Left renal cortex interstitium (tissue), 4 donors: Measurements from ENCODE around the gene SEC31A. TPM values are rescaled to one million over a fixed set of nuclear protein-coding genes. Genes with fewer than 3 reads are reported as not detected.
A peak's percentile ranks its signal among the peaks of the same experiment; 100 is the strongest.

Experiments
- DNase-seq, 4 donors: peaks; one replicate each; pipeline ENCODE4 v3.0.0-alpha.2; 2013; ENCODE audit warnings: low read depth in 4 of 4, low spot score in 2 of 4, missing footprints in 1 of 4
- polyA plus RNA-seq, 4 donors: library from polyadenylated mRNA; unstranded; fragments of 120-200 nt; gene quantifications; one replicate each; pipeline ENCODE4 v1.2.1, GENCODE V29; 2013; ENCODE audit not compliant: insufficient read length in 4 of 4

The SEC31A gene
- polyA plus RNA-seq, 4 donors = 214 to 273 (median 230) TPM

DNA sequence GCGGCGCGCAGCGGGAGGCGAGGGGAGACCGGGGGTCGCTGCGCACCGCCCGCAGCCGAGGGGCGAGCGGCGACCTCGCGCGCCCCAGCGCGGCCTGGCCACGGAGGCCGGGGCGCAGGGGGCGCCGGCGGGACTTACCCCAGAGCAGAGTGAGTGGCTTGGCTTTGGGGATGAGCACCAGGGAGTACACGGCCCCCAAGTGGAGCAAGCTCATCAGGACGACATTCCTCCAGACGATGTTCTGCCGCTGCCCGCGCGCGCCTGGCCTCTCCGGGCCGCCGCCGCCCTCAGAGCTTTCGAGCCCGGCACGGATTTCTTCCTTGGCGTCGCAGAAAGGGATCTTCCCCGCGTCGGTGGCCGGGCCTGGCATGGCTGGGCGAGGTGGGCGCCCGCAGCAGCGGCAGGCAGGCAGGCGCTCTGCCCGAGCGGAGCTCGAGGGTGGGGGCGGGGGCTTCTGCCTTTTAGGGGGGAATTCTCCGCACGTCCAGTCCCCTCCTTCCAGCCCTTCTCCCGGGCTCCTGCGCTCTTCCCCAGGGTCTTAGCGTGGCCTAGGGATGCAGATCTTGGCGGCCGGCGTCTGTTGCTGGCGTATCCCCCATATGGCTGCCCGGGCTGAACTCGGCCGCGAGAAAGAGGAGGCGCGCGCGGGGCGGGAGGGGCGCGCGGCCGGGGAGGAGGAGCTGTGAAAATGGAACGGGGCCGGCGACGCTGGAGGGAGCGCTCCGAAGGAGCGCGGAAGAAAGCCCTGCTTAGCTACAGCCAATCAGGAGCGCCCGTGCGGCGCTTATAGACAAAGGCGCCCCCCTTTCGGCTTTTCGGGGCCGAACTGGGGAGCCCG, 92.6 kb downstream of the SEC31A start, which contains the start of gene SCD5:
SCD5 (minus strand) TSS at position 629 of the 838 bp plus-strand sequence; CDS start at position 370, 259 bp downstream.
- DNase-seq = peak in 2 of 4 donors; percentile 62 to 72

DNA sequence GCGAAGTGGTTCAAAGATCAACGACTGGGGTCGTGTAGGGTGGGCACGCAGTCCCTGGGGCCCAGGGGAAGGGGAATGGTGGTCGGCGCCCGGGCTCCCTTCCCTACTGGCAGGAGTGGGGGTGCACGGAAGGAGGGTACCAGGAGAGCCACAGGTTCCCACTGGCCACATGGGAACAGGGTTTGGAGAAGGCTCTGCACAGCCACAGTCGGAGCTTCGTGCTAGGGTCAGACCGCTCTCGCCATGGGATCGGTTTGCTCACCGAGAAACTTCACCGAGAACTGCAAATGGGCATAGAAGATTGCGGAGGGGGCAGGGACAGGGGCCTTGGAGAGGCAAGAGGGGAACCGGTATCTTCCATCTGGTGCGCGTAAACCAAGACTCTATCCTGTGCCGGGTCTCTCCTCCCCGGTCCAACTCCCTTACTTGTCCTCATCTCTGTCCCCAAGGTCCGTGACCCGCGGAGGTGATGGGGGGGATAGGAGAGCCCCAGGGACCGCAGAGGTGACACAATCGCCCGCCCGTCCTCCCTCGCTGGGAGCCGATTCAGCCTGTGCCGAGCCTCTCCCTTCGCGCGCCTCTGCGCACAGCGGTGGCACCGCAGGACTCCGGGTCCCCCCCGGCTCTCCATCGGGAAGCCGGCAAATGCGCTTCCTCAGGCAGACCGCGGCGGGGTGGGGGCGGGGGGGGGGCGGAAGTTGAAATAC, 93.4 kb downstream of the SEC31A start:
- peak in 2 of 4 donors; percentile 27 to 28 for DNase-seq

DNA sequence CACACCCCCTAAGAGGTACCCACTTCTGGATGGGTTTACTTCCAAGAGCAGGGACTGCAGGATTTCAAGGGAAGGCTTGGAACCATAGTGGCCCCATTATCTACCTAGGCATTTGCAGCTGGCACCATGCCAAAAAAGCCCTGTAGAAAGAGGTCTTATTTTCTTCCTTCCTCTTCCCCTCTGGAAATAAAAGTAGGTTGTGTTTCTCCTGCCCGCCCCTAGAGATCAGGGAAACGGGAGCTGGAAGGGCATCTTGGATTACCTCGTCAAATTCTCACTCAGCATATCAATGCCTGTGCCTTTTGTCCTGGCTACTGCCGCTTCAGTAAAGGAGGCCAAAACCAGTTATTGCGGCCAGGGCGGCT, 93.9 kb downstream of the SEC31A start:
- no peak for DNase-seq

DNA sequence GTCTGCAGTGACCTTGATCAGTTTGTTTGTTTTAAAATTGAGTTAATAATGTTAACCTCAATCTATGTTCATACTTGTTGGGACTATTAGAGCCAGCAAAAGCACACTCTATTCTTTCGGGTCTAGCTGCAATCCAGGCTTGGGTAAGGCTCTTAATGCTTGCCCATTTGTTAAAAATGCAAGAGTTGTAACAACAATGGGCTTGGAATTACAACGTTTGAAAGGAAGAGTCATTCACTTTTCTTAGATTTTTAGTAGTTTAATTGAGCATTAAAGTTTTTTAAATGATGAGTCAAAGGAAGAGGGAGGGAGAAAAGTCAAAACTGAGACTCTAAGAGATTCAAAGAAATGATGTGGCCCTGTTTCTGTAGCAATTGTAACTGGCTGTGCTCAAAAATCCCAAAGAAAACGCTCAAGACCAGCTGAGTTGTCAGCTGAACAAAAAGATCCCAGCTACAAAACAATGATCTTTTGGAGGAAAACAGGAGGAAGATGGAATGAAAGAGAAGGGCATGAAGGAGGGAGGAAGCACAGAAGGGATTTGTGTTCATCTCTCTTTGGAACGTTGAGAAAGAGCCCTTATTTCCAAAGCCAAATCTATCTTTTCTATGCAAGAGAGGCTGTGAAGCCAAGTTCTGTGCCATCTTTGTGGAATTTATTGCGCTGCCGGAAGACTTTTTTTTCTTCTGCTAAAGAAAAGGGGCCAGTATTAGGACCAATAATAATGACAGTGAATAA, 97.9 kb downstream of the SEC31A start:
- DNase-seq = no peak

GRCh38 chr4:82791179-82791578, 99.8 kb downstream of the SEC31A start:
- DNase-seq = no peak

DNA sequence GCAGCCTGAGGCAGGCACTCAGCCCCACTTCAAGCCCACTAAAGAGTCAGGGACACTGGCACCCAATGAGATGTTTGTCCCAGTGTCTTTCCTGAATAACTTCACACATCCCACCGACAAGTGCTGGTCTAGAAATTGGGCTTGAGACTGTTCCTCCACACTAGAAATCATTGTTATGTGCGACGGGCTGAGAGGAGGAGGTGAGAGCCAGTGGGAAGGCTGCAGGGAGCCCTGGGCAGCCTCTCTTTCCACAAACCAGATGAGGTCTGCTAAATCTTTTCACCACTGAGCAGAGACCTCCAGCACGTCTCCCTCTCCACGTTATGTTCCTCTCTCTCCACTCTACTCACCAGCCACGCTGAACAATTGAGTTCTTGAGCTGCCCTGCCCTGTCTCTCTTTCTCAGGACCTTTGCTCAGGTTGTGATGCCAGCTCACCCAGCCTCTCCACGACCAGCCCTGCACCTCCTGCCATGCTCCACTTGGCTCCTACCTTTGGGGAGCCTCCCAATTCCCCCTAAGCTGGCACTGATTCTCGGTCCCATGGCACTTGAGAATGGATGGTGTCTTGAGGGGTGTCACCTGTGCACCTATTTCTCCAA, 100.8 kb downstream of the SEC31A start:
- DNase-seq = no peak

DNA sequence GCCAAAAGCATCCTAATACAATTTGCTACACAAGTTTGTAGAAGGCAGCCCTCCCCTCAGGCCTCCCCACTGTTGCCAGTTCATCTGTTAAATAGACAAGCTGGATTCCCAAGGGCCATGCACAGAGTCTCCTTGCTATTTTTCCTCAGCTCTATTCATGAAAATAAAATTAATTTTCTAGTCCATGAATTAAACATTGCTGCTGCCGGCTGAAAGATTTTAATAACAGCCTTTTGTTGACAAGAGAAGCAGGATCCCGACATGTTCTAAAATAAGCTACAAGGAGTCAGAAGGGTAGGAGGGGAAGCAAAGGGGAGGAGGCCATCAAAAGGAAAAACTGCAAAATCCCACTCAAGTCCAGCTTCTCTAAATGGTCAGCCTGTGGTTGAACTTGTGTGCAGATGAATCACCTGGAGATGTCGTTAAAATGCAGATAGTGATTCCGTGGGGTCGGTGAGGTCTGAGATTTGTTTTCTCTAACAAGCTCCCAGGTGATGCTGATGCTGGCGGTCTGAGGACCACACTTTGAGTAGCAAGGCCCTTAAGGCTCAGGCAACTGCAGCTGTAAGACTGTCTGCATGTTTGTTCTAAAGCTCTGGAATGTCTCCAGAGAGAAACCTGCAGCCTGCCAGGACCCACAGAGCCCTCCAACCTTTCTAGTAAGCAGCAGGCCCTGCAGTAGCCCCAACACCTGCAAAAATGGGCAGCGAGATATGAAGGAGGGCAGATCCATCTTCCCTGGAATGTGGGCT, 101.8 kb downstream of the SEC31A start:
- no peak for DNase-seq

GRCh38 chr4:82787342-82787741, 103.6 kb downstream of the SEC31A start:
- no peak for DNase-seq

GRCh38 chr4:82786828-82787227, 104.1 kb downstream of the SEC31A start:
- no peak for DNase-seq

DNA sequence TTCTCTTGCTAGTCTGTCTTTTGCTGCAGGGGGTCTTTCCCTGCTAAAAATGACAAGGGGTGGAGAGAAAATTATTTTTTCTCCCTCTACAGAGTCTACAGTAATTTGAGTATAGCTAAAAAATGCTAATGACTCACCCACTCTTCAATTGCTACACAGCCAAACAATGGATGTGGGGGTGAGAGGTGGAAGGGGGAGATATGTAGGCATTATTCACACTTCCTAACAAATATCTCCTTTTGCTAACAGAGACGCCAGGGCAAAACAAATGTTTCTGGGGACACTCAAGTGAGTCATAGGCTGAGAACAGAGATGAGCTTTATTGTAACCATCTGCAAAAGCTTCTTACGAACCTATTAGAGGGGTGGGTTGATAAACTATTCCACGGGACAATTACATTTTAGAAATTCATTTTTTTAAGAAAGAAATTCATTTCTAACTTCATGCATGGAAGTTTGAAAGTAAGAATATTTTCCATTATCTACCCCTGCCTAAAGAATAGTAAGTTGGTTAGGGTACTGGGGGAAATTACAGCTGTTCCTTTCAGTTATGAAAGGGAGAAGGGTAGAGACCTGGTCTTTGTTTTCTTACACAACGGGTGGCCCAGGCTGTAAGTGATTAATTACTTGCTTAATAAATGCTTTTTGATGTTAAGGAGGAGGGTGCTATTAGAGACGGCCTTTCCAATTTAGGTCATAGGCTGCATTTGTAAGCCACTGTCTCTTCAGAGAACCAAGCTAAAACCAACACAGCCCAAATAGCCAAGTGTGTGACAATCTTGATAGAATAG, 105.1 kb downstream of the SEC31A start:
- DNase-seq = no peak

- no peak for DNase-seq
Measured at GRCh38 chr4:82784681-82785610, 106.0 kb downstream of the SEC31A start.

DNA sequence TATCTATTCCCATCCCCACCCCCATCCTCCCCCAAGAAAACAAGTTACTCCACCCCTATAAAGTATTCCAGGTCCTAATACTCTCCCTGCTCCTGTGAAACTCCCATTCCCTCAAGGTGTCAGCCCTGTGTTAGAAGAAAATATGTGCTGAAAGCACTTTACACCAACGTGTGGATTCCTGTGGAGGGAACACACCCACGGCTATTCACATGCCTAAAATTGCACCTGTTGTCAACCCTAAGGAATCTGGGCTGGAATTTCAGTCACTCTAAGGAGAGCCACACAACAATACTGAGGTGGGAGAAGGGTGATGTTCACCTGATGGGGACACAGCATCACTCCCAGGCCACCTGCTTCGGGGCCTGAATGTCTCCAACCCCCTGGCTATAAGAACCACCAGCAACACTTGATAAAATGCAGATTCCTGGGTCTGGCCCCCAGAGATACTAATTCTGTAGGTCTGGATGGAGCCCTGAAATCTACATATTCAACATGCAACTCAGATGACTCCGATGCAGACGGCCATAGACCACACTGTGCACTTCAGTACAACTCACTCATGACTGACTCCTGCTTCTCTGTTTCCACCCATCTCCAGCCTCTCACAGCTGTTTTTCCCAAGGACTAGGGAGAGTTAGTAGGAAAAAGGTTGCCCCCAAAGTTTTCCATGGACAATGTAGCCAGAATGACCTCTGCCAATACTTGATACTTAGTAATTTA, 108.2 kb downstream of the SEC31A start:
- DNase-seq = no peak

GRCh38 chr4:82780752-82781231, 110.2 kb downstream of the SEC31A start:
- peak in 1 of 4 donors; percentile 56 for DNase-seq

- DNase-seq = no peak
Measured at GRCh38 chr4:82780170-82780751, 110.7 kb downstream of the SEC31A start.

DNA sequence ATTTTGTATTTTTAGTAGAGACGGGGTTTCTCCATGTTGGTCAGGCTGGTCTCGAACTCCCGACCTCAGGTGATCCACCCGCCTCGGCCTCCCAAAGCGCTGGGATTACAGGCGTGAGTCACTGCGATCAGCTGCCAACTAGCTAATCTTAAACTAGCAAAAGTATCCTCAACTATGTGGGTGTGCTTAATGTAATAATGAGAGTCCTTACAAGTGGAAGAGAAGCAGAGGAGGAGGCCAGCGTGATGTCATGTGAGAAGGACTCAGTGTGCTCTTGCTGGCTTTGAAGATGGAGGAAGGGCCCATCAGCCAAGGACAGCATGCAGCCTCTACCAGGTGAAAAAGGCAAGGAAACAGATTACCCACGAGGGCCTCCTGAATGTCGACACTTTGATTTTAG, 111.9 kb downstream of the SEC31A start:
- DNase-seq = no peak

DNA sequence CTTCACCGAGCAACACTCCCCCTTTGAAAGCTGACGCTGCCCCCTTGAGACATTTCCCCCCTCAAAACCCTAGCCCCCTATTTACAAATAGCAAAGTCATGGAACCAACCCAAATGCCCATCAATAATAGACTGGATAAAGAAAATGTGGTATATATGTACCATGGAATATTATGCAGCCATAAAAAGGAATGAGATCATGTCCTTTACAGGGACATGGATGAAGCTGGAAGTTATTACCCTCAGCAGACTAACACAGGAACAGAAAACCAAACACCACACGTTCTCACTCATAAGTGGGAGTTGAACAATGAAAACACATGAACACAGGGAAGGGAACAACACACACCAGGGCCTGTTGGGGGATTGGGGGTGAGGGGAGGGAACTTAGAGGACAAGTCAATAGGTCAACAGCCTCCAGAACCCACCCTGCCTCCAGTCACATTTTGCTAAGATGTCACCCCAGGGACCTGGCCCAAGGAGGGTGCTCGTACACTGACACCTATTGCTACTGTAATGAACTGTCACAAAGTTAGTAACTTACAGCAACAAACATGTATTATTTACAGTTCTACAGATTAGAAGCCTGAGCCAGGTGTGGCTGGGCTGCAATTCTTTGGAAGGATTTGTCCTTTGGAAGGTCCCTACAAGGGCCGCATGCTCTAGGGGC, 113.0 kb downstream of the SEC31A start:
- no peak for DNase-seq
